ENCODE results near the gene SATL1.
"Not testable (repeated sequence)": the region's sequence is repeated elsewhere in the genome, so short reads cannot be mapped to it uniquely, and the experiment has no call there.

The SATL1 gene, protein sequence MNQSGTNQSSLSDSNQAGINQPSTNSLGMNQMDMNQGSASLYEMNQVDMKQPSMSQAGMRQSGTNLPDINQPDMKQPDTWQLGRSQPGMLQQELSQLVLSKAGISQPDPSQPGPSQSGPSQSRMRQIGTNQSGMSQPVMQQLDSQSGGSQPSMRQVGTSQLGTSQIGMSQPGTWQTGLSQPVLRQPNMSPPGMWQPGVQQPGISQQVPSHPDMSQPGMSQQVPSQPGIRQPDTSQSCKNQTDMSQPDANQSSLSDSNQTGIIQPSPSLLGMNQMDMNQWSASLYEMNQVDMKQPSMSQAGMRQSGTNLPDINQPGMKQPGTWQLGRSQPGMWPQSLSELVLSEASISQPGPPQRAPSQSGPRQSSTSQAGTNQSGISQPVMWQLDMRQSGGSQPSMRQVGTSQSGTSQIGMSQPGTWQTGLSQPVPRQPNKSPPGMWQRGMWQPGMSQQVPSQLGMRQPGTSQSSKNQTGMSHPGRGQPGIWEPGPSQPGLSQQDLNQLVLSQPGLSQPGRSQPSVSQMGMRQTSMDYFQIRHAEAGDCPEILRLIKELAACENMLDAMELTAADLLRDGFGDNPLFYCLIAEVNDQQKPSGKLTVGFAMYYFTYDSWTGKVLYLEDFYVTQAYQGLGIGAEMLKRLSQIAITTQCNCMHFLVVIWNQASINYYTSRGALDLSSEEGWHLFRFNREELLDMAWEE

DNA sequence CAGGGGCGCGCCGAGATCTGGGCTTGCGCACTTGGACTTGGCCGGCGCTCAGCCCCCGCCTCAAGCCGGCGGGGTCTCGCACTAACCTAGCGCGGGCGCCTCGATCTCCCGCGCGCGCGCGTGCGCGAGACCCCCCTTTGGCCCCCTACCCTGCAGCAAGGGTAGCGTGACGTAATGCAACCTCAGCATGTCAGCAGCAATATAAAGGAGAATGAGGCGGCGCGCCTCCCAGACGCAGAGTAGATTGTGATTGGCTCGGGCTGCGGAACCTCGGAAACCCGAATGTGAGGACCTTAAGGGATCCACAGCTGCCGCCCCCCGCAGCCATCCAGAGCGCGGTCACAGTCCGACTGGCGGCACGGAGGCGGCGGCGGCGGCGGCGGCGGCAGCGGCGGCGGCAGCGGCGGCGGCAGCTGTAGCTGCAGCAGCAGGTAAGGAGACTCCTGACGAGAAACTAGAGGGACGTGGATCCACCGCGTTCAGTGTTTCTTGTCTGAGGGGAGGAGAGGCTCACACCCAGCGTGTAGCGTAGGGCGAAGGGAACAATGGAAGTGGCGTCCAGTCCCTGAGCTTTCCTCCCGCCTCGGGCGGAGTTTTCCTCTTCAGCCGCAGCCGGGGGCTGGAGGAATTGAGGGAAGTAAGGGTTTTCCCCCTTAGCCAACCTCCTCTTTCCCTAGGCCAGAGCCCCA, at the start of gene SATL1, which contains the start of gene ZNF711:
SATL1 (minus strand) TSS at position 19 of the 689 bp plus-strand sequence. CDS start 134,811 bp downstream, outside the sequence.
ZNF711 (plus strand) TSS at position 231 of the 689 bp plus-strand sequence. CDS start 3,582 bp downstream, outside the sequence.
- DNase-seq (ENCODE audit: low read depth): no peak

DNA sequence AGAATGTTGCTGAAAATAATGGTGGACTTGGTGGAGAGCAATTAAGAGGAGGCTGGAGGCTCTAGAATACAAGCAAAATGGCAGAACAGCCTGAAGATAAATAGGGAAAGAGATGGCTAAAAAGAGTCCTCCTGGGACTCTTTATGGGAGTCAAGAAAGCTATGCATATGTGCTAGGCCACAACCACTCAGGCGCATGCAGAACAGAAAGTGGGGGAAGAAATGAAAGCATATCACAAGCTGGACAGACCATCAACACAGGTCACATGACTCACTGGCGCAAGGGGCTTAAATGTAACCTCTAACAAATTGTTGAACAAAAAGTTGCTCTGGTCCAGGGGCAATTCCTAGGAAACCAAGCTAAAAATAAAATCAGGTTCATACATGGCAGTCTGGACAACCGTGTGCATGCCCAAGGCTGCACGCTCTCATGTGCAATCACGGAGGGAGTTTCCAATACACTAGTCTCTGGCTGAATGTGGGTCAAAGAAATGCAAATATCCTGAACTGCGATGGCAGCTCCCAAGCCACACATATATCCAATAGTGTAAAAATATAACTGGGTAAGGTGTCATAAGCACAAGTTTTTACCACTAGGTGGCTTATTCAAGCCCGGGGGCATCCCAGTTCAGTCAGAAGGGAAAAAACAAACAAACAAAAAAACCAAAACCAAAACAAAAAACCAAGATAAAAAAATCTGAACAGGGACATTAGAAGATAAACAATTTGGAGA, 45.6 kb upstream of the SATL1 start:
- no peak for DNase-seq (ENCODE audit: low read depth)

DNA sequence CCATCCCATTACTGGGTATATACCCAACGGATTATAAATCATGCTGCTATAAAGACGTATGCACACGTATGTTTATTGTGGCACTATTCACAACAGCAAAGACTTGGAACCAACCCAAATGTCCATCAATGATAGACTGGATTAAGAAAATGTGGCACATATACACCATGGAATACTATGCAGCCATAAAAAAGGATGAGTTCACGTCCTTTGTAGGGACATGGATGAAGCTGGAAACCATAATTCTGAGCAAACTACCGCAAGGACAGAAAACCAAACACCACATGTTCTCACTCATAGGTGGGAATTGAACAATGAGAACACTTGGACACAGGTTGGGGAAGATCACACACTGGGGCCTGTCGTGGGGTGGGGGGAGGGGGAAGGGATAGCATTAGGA, 41.7 kb upstream of the SATL1 start:
- not testable (repeated sequence) for DNase-seq (ENCODE audit: low read depth)

DNA sequence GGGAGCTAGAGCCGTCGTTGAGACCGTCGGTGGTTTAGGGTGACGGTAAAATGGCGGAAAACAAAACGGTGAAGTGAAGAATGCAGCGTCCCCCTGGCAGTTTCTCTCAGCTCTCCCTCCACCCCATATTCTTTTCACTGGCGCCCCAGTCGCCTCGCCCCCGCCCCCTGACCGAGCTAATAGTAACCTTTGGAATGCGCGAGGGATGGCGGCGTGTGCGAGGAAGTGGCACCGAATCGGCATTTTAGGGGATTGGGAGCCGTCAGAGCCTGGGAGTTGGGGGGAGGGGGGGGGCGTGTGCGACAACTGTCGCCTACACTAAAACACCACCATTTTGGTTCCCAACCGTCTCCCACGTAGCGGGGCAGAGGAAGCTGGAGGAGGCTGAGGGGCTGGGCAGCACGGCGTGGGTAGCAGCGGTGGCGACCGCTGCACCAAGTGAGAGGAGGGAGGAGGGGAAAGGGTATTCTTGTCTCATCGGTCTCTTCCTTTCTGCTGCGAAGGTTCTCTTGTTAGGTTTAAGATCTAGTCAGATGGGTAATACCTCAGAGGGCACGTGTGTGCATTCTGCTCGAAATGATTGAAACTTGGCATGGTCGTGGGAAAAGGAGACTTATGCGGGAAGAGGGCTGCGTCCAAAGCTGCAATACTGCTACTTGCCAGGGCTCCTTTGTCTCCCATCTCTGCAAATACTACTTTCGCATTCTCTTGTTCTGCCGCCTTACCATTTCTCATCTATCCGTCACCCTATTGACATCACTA, 1.1 kb upstream of the SATL1 start:
- no peak for DNase-seq (ENCODE audit: low read depth)

DNA sequence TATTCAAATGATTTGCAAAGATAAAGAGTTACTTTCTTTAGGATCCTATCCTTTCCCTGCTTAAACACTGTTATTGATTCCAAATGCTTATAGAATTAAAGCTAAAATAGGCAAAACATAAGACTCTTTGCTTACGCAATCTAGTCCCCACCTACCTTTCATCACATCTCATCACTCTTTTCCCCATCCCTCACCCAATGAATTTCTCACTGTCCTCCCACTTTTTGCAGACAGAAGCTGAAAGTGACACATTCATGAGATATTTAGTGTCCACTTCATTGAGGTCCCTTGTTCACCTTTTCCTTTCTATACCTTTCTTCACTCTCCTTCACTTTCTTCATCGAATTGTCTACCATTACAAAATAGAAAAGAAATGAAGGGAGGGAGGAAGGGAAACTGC, 424 bp downstream of the SATL1 start:
- no peak for DNase-seq (ENCODE audit: low read depth)

DNA sequence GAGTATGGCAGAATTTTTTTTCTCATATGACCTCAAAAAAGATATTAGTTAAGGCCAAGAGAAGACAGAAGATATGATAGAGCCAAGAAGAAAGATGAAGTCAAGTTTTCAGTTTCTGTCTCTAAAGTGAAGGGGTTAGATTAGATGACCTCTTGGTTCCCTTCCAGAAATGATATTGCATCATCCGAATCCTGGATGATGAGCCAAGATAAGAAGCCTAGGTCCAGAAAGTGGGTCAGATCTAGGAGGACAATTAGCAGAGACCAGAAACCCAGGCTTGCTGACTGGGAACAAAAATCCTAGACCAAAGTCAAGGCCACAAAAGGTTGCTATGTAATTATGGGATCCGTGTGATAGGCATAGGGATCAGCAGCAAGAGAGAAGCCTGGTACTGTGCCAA, 20.2 kb downstream of the SATL1 start:
- DNase-seq (ENCODE audit: low read depth): no peak

DNA sequence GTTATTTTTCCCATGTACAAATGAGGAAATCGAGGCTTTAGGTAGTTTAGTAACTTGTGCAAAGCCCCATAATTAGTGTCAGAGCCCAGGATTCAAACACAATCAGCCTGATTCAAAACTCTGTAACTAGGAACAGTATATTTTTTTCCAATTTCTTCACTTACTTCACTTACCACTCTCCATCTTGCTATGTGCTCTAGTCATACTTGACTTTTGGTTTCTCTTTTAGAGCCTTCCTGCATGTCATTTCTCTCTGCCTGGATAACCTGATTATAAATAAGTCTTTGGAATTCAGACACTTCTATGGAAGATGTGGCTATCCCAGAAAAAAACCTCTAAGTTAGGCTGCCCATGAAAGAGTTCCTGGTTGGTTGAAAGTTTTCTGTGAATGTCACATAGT, 22.2 kb downstream of the SATL1 start:
- no peak for DNase-seq (ENCODE audit: low read depth)

DNA sequence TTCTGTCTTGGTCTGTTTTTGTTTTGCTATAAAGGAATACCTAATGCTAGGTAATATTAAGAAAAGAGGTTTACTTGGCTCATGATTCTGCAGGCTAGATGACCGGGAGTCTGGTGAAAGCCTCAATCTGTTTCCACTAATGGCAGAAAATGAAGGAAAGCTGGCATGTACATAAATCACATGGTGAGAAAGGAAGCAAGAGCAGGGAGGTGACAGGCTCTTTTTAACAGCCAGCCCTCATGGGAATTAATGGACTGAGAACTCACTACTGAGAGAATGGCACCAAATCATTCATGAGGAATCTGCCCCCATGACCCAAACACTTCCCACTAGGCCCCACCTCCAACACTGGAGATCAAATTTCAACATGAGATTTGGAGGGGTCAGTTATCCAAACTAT, 27.6 kb downstream of the SATL1 start:
- no peak for DNase-seq (ENCODE audit: low read depth)

DNA sequence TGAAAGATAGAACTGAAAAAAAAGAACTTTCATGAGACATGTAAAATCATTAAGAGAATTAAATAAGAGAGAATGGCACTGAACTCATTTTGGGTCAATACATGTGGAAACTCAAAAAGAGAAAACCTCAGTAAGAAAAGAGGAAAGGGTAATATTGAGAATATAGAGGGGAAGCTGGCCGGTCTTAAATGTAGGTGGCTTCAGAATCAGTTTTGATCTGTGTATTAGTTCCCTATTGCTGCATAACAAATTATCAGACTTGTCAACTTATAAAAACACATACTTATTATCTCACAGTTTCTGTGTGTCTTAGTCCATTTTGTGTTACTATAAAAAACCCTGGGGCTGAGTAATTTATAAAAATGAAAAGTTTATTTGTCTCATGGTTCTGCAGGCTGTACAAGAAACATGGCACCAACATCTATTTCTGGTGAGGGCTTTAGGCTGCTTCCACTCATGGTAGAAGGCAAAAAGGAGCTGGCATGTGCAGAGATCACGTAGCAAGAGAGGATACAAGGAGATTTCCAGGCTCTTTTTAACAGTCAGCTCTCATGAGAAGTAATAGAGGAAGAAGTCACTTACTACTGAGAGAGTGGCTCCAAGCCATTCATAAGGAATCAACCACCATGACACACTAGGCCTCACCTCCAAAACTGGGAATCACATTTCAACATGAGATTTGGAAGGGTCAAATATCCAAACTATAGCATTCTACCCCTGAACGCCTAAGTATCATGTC, 29.6 kb downstream of the SATL1 start:
- DNase-seq (ENCODE audit: low read depth): no peak

DNA sequence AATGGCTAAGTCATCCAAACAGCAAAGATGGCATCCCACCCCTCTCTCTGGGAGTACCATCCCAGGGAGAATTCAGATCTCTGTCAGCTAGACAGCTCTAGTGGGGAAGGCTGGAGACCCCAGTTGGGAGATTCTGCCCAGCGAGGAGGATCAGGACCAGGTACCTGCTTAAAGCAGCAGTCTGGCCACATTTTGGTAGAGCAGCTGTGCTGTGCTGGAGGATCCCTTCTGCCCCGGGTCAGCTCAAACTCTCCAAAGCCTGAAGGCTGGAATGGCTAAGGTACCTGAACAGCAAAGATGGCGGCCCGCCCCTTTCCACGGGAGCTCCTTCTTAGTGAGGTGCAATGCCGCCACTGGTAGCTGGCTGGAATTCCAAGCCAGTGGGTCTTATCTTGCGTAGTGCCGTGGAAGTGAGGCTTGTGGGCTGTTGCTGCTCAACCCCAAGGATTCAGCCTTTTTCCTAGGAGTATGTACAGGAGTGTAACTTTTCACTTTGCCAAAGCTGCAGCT, 40.1 kb downstream of the SATL1 start:
- DNase-seq (ENCODE audit: low read depth): no peak

DNA sequence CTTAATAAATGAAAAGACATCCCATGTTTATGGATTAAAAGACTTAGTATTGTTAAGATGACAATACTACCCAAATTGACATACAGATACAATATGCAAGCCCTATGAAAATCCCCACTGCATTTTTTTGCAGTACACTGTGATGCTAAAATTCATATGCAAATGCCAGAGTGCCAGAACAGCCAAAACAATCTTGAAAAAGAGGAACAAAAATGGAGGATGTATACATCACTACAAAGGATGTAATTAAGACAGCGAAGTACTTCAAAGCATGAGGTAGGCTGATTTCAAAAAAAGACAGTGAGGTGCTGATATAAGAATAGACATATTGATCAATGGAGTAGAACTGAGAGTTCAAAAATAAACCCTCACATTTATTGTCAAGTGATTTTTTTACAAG, 47.3 kb downstream of the SATL1 start:
- no peak for DNase-seq (ENCODE audit: low read depth)

DNA sequence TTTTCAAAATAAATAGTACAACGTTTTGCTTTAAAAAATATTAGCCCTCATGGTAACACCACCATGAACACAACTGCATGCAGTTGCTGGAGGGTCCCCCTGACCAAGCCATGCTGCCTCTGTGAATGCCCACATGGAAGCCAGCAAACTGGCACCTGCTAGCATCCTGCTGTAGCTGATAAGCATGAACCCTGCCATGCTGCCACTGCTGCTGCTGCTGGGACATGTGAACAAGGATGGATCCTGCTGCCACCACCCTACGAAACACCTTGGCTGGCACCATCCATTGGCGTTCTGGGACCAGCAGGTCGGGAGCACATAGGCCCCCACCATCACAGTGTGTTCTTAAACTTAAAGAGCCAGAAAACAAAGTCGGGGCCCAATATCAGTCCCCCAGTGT, 83.9 kb downstream of the SATL1 start:
- DNase-seq (ENCODE audit: low read depth): no peak

DNA sequence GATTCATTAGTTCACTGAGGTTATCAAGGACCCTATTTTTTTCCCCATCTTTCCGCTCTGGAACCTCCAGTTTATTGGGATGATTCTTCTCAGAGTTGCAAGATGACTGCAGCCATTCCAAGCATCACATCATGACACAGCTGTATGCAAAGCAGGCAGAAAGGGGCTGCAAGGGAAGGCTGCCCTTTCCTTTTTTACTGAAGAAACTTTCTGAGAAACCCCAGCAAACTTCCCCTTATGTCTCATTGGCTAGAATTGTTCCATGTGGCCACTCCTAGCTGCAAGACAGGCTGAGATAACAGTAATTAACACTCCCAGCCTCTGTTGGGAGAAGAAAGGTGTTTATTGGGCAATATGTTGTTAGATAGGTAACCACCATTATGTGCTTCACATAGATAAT, 102.6 kb downstream of the SATL1 start:
- no peak for DNase-seq (ENCODE audit: low read depth)

DNA sequence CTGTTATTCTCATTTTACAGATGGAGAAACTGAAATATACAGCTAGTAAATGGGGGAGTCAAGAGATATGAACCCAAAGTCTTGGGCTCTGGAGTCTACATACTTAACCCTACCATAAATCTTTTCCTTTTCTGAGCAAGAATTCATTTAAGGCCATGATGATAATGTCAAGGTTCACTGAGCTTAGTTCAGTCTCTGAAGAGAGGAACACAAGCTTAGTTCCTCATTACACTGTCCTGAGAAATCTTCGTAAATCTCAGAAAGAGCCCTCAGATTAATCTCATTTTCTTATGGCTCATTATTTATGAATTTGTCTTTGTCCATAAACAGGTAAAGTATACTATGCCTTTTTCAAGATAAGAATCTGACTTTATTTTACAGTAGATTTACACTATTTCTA, 104.2 kb downstream of the SATL1 start:
- DNase-seq (ENCODE audit: low read depth): no peak

DNA sequence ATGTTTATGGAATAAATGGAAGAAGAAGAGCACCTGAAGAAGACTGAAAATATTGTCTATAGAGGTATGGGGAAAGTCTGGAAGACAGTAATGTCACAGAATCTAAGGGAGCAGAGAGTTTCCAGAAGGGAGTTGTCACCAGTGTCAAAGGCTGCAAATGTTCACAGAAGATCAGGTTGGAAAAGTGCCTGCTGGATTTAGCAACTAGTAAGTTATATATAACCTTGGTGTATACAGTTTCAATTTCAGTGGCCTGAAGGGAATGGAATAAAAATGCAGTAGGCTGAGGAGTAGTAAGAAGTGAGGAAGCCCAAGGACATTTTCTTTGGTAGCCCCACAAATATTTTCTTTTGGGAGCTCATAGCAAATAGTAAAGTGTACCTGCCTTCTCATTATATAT, 107.2 kb downstream of the SATL1 start:
- DNase-seq (ENCODE audit: low read depth): no peak

DNA sequence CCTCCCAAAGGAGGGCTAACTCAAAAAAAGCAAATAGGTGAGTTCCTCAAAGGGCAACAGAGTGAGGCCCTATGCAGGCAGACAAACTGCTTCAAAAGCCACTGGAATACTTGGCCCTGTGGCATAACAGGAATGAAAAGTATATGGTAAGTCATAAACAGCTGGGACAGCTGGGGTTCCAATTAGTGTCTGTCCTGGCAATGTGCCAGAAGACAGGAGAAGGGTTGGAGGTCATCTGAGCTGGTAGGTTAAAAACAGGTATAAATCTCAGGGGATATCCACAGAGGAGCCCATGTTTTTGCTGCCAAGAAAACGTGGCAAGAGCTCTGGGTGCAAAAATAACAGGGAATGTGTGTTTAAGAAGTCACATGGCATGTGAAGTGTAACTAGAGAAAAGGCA, 128.3 kb downstream of the SATL1 start:
- DNase-seq (ENCODE audit: low read depth): no peak

DNA sequence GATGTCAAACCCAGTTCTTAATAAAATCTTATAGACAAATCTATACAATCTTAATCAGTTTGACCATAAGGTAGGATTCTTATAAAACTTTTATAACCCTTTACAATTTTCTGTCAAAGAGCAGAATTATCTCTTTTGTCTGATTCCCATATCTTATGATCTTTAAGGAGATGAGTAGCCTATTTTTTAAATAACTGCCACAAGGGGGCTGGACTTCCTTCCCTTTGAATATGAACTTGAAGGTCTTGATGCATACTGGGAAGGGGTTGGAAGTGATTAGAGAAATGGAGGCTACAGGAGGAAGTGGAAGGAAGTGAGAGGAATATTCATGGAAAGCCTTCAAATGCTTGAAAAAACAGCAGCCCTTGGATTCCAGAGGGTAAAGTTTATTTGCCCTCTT, 128.8 kb downstream of the SATL1 start:
- DNase-seq (ENCODE audit: low read depth): no peak

DNA sequence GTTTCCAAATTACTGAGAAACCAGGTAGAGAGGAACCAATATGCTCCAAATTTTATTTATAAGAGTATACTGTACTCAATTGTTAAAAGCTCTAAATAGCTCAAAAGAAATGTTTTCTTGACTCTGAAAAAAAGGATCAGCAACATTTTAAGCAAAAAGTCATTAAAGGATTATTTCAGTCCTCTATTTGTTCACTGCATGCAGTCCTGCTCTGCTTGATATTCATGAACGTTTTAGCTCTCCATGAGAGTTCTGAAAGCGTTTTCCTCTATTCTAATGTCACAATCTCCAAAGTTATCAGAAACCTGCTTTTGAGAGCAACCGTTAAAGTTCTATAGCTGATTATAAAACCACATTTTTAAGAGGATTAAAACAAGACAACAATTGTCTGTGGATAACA, 129.4 kb downstream of the SATL1 start:
- DNase-seq (ENCODE audit: low read depth): no peak

DNA sequence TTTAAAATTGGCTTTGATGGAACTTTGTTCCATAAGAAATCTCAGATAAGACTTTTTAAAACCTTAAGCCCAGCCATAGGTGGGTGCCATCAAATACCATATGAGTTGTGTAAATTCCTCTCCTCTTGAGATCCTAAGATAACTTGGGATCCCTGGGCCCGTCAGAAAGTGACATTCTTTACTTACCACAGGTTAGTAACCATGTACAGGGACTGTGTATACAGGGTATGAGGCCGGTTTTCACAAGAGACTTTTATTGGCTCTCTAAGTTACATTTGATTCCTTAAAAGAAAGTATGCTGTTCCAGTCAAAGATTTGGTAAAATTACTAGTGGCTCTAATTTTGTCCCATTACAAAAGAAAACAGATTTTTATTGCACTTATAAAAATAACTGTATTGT, 129.8 kb downstream of the SATL1 start:
- DNase-seq (ENCODE audit: low read depth): no peak

DNA sequence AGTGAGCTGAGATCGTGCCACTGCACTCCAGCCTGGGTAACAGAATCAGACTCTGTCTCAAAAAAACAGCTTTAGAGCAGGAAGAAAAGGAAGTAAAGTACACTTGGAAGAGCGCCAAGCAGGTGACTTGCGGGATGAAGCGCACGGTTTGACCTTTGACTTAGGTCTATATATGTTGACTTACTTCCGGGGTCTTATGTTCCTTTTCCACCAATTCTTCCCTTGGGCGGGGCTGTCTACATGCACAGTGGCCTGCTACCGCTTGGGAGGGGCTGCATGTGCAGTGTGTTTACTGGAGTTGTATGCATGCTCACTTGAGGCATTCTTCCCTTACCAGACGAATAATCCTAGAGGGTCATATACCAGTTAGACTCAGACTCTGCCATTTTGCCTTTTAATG, 131.3 kb downstream of the SATL1 start:
- DNase-seq (ENCODE audit: low read depth): no peak

DNA sequence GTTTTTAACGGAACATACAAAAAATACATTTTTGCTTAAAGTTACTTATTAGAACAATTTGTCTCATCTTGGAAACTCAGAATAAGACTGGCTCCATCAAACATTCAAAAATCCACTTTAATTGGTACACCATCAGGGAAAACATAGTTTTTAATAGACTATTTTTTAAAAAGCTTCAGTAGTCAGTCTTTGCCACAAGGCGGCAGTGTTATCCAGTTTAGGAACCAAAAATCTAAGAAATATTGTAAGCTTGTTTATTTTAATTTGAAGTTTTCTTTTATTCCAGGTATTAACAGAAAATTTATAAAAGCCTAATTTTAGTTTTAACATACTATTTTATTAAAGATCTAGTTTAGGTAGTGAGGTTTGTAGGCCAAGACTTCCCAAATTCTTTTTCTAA, 132.2 kb downstream of the SATL1 start:
- DNase-seq (ENCODE audit: low read depth): no peak

All from activated T-cell treated with anti-CD3 and anti-CD28 coated beads for 1 hour (primary cell).